ENCODE data around the gene SHB.

The SHB gene

DNA sequence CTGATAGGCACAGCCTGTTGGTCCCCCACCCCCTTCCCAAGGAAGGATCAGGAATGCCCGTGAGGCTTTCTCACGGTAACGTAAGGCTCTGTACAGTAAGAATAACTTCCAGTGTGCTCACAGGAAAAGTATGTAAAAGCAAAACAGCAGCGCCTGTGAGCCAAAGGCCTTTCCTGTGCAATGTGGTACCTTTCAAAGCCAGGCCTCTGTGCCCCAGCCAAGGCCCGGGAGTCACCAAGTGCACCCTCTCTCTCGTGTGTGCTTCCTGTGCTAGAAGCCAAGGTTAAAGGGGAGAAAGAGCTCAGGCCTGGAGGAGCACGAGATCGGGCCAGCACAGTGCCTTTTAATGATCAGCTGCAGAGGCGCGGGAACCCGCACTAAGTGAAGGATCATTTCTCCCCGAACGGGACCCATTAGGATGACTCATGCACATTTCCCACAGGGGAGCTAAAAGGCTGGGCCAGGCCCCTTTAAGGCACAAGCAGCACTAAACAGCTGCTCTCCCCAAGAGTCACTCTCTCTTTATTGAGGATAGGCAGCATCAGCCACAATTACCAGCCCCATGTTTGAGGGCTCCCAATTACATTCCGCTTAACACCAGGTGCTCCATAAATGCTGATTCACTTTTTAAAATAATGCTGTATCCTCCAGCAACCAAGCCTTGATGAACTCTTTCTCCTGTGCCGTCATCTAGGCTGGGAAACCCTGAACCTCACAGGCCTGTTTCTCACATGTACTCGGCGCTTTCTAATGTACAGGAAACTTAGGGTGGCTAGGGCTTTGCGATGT is 42.8 kb downstream of the SHB start:
- in situ Hi-C loops (cut with MboI; ENCODE audit: low sequenced_read_pairs), result no loop called here

DNA sequence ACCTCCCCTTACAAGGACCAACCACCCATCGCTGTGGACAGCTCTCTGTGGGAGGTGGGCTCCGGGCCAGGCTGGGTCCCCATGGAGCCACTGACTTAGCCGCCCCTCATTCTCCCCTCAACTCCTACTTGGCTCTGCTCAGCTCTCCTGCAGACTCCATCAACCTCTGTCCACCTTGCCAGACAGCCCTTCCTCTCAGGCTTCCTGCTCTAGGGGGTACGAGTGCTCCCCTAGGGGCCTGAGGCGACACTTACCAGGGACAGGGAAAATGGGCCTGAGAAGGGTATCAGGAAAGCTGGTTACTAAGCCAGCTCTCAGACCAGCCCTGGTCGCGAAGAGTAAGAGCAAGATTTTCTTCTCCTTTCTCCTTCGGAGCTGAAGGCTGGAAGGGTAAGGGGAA is 43.9 kb downstream of the SHB start:
- in situ Hi-C loops (cut with MboI; ENCODE audit: low sequenced_read_pairs), result no loop called here

DNA sequence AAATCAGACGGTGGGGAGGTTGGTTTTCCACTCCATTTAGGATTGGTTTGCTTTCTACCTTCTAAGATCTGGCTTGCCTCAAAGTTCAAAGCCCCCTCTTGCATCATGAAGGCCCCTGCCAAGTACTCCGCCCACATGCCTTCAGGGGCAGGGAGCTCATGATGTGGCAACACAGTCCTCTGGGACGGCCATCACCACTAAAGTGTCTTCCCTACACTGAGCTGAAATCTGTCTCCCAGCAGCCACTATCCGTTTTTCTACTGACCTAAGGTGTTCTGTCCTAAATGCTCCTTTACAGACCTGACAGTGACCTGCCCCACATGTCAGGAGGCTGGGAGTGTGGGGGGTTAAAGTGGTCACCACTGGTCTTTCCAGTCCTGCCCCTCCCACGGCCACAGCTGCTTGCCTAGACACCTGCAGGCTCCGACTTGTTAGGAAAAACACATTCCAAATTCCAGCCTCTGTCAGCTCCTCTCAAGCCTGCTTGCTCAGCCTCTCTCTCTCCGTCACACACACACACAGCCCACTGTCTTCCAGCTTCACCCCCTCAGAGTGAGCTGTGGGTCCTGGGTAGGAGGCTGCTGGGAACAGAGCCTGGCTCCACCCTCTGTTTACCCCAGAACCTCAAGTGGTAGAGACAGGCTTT is 44.9 kb downstream of the SHB start:
- in situ Hi-C loops (cut with MboI; ENCODE audit: low sequenced_read_pairs), result no loop called here

DNA sequence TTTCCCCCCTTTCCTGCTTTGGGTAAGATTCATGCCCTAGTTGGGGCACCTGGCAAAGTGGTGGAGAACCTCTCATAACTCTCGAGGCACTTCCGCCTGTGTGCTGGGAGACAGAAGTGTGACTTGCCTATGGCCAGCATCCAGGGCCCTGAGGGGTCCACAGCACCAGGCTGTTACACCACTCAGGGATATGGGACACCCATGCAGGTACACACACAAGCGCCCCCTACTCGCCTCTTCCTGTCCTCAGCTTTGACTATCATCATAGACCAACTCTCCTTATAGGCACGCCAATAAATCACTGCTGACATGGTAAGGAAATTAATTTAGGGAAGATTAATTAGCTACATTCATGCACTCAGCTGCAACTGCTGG is 45.4 kb downstream of the SHB start:
- in situ Hi-C loops (cut with MboI; ENCODE audit: low sequenced_read_pairs), result no loop called here

- in situ Hi-C loops (cut with MboI; ENCODE audit: low sequenced_read_pairs), result no loop called here
Measured at GRCh38 chr9:38022995-38023394, 46.0 kb downstream of the SHB start.

GRCh38 chr9:38022203-38022895 is 46.7 kb downstream of the SHB start:
- in situ Hi-C loops (cut with MboI; ENCODE audit: low sequenced_read_pairs), result no loop called here

GRCh38 chr9:38020151-38021076 is 48.6 kb downstream of the SHB start:
- in situ Hi-C loops (cut with MboI; ENCODE audit: low sequenced_read_pairs), result no loop called here

DNA sequence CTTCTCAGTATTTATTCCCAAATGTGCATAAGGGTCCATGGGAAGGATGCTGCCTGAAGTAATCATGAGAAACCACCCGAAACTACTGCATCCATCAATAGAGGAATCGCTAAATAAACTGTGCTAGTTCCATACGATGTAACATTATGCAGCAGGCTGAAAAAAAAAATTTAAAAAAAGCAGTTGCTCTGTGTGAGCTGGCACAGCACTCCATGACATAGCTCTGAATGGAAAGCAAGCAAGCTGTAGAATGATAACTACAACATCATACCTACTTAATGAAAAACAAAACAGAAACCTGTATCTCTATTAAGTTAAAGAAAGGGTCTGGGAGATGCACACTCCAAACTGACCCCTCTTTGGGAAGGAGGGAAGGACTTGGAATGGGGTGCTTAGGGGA is 49.3 kb downstream of the SHB start:
- in situ Hi-C loops (cut with MboI; ENCODE audit: low sequenced_read_pairs), result no loop called here

- in situ Hi-C loops (cut with MboI; ENCODE audit: low sequenced_read_pairs), result no loop called here
Measured at GRCh38 chr9:38018958-38019602, 49.9 kb downstream of the SHB start.

- in situ Hi-C loops (cut with MboI; ENCODE audit: low sequenced_read_pairs), result no loop called here
Measured at GRCh38 chr9:38018241-38018957, 50.6 kb downstream of the SHB start.

DNA sequence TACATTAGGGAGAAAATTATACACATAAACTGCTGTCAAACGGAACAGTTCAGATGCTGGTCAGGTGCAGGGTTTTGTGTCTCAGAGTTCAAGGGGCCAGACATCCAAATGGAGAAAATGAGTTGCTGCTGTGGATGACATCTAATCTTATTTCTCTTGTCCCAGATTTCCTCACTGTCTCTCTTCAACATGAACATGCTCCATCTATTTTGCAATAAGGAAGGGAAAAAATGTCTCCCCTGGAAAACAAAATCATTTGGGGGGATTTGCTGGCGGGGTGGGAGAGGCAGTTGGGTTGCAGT is 51.2 kb downstream of the SHB start:
- in situ Hi-C loops (cut with MboI; ENCODE audit: low sequenced_read_pairs), result no loop called here

- in situ Hi-C loops (cut with MboI; ENCODE audit: low sequenced_read_pairs), result no loop called here
Measured at GRCh38 chr9:38017149-38017884, 51.7 kb downstream of the SHB start.

DNA sequence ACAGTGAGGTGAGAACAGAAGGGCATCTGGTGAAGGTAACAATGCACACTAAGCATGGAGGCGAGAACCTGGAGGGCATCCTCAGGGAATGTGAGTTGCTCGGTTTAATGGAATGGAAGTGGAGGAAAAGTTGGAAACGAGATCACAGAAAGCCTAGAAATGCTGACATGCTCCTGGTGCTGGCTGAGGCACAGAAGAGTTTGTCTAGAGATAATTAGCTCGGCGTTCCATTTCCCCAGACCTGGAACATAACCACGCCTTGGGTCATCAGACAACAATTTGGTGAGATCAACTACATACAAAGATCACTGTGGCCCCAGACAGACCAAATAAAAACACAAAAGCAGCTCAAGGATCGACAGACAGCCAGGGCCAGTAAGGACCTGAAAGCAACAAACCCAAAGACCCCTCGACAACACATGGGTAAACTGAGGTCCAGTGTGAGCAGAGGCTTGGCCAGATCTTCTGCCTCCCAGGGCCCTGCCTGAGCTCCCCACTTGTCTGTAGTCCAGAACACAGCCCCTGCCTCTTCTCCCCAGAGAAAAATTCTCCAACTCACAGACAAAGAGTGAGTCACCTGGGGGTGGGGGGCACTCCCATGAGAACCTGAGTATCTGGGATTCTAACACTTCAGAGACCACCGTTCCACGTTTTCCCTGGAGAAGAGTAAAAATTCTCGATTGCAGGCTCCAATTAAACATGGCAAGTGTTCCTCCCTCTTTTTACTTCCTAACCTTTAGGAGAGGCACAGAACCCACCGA is 52.5 kb downstream of the SHB start:
- in situ Hi-C loops (cut with MboI; ENCODE audit: low sequenced_read_pairs), result no loop called here

DNA sequence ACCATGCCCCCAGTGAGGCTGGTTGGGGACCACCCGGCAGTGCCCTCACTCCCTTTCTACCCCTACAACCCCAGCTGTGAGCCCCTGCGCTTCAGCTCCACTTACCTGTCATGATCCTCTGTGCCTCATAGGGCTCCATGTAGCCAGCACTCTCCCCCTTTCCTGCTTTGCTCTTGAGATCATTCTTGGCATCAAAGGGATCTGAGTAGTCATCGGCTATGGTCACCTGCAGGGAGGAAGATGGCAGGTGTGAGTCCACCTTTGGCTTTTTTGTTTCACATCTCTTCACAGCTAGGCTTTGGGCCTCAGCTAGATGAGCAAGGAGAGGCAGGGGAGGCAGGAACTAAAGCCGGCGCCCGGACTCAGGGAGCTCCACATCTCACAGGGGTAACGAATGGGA is 53.1 kb downstream of the SHB start:
- in situ Hi-C loops (cut with MboI; ENCODE audit: low sequenced_read_pairs), result no loop called here

DNA sequence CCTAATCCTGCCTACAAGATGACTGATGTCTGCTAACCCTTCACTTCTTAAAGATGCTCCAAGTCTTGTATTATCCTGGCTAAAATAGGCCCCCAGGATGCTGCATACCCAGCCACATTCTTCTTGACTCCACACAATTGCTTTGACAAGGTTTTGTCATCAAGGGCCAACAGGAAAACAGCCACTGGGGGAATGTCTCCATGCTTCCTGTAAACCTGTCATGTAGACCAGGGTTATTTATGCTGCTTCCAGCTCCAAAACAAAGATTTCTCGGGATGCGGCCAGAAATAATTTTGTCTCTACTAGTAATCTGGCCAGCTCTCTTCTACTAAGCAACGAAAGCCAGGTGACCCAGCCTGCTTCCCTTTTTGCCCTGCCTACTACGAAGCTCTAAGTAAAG is 53.8 kb downstream of the SHB start:
- in situ Hi-C loops (cut with MboI; ENCODE audit: low sequenced_read_pairs), result no loop called here

DNA sequence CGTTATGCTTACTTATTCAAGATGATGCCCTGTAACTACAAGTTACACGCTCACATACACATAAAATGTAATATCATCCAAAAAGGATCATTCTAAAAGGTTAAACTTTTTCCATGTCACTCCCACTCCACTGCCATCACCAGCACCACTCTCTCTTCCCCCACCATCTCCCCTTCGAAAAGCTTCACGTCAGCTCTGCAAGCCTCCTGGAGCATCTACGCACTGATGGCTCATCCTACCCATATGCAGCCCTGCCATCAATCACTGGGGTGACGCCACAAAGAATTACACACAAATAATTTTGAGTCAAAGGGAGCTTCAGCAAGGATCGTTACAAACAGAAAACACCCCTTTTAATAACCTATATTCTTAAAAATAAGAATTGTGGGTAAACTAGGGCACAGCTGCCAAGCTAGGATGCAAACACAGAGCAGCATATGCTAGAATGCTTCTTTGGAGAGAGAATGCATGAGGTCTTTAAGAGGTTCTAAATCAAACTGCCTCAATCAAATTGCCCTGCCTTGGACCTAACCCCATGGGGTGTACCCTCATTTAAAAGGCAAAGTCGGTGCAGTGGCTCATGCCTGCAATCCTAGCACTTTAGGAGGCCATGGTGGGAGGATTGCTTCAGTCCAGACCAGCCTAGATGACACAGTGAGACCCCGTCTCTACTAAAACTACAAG is 56.1 kb downstream of the SHB start:
- in situ Hi-C loops (cut with MboI; ENCODE audit: low sequenced_read_pairs), result no loop called here

DNA sequence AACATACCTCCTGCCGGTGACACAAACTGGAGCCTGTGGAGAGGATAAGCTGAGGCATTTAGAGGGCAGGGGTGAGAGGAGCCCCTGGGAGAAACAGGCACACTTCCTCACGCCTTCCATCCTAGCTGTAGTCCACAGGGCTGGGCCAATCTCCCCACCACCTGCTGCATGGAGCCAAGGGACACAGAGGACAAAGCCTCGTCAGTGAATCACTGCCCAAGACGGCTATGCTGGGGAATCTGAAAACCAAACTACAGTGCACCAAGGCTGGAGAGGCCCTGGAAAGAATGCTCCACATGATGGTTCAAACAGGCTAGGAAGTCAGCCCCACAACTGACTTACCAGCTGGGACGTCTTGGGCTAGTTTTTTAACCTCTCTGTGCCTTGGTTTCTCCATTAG is 57.0 kb downstream of the SHB start:
- in situ Hi-C loops (cut with MboI; ENCODE audit: low sequenced_read_pairs), result no loop called here

Data from HL-60/S4 treated with phorbol 12-myristate 13-acetate at 8.2 ng/mL for 4 days and 3 days (cell line).